GDM1 (cell line): ENCODE data around the gene SMIM29.

Experiments
- DNase-seq: peaks from one replicate; lab custom pipeline; 2025; lab: John Stamatoyannopoulos, UW

Gene SMIM29

DNA sequence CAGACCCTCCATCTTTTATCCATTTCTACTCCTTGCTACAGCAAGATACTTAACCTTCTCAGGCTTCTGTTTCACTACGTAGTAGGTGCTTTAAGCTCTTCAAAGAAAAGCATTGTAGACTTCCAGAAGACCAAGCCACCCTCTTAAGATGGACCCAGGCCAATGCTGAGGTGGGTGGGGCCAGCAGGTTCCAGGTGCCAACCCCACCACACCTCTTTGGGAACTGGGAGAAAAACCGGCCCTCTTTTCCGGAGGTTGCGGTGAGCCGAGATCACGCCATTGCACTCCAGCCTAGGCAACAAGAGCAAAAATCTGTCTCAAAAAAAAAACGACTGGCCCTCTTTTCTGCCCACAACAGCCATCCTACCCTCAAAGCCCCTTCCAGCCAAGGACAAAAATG, 22.7 kb downstream of the SMIM29 start:
- DNase-seq = no peak

- no peak for DNase-seq
Observed at GRCh38 chr6:34225551-34225950, 23.3 kb downstream of the SMIM29 start.

DNA sequence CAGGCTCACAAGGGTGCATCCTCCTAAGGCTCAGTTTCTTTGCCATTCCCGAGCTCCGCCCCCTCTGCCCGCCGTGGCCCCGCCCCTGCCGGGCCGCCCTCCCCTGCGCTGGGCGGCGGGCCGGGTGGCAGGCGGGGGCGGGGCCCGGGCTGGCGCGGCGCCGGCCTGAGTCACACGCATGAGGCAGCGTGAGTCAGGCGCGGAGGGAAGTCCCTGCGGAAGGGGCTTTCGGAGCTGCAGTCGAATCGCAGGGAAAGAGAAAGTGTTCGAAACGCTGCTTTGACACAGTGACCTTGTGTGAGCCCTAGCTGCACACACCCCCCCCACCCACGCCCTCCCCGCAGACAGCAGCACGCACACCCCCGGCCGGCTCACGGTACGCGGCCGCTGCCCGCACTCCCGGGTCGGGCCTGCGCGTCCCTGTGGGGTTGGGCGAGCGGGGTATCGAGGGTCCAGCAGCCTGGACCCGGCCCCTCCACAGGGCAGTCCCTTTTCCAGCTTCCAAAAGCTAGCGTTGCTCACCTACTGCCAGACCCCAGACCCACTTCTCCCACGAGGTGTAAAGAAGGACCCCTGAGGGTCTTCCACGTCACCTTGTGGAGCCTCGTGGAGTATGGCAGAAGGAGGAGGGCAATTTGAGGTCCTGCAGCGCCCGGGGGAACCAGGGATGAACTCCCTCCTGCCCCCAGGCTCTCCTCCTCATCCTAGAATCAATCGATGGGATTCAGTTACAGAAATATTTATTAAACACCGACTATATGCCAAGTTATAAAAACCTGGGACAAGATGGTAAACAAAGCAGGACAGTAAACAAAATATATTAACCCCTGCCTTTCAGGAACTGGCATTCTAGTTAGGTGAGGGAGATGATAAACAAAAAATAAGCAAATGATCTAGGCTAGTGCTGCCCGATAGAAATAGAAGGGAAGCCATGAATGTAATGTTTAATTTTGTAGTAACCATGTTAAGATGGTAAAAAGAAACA, 24.6 kb downstream of the SMIM29 start:
- DNase-seq = peak; percentile 95

DNA sequence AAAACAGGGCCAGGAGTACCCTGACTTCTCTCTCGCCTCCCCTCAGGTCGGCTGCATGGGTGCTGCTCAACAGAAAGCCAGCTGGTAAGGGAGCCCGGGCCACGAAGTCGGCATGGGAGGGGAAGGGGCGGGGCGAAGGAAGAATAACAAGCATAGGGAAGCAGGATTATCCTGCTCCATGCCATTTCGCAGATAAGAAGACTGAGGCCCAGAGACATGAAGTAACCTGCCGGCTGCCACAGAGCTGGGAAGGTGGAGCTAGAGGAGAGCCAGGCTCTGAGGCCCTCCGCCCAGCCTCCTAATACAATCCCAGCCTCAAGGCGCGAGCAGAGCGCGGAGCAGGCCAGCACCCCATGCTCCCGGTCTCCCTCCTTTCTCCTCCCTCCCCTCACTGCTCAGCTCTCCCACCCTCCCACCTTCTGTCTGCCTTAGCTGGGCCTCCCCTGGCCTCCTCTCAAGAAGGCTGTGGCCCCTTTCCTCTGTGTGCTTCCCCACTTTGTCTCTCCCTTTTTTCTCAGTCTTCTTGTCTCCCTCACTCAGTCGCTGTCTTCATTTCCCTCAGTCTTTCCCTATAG, 25.3 kb downstream of the SMIM29 start:
- DNase-seq = no peak

DNA sequence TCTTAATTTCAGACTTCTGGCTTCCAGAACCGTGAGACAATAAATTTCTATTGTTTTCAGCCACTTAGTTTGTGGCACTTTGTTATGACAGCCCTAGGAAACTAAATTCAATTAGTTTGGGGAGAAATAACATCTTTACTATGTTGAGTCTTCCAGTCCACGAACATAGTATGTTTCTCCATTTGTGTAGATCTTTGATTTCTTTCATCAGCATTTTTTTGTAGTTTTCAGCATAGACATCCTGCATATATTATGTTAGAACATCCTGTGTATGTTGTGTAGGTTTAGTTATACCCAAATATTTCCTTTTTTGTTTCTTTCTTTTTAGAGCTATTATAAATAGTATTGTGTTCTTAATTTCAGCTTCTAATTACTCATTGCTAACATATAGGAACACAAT, 30.1 kb downstream of the SMIM29 start:
- no peak for DNase-seq

DNA sequence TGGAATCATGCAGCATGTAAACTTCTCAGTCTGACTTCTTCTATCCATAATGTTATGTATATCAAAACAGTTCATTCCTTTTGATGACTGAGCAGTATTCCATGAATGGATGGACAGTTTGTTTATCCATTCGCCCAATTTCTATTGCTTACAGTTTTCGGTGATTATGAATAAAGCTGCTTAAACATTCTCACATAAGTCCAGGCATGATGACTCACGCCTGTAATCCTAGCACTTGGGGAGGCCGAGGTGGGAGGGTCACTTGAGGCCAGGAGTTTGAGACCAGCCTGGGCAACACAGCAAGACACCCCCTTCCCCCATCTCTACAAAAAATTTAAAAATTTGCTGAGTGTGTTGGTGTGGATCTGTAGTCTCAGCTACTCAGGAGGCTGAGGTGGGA, 35.0 kb downstream of the SMIM29 start:
- DNase-seq = no peak

GRCh38 chr6:34207695-34208443, 40.9 kb downstream of the SMIM29 start:
- no peak for DNase-seq

GRCh38 chr6:34206726-34207125, 42.1 kb downstream of the SMIM29 start:
- DNase-seq = no peak

GRCh38 chr6:34205916-34206315, 42.9 kb downstream of the SMIM29 start:
- DNase-seq = no peak

DNA sequence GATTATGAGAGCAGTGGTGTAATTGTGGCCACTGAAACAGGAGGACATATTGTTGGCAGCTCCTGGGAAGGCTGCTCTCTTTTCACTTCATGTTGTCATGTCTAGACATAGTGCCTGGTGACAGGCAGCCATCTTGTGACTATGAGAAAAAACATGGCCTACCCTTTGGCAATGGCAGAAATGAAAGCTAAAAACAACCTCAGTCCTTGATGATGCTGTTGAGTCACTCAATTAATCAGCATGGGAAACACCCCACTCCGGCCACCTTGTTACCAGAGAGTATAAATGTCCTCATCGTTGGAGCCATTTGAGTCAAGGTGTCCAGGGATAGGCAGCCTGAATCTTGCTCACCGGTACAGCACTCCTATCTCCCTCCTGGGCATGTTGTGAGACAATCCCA, 43.3 kb downstream of the SMIM29 start:
- no peak for DNase-seq

DNA sequence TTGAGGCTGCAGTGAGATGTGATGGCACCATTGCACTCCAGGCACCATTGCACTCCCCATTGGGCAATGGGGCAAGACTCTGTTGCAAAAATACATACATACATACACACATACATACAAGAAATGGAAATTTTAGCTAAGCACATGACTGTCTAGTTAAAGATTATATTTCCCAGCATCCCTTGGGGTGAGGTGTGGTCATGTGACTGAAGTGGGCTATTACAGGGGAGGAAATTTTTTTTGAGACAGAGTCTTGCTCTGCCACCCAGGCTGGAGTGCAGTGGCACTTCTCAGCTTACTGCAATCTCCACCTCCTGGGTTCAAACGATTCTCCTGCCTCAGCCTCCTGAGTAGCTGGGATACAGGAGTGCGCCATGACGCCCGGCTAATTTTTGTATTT, 44.1 kb downstream of the SMIM29 start:
- DNase-seq = no peak

DNA sequence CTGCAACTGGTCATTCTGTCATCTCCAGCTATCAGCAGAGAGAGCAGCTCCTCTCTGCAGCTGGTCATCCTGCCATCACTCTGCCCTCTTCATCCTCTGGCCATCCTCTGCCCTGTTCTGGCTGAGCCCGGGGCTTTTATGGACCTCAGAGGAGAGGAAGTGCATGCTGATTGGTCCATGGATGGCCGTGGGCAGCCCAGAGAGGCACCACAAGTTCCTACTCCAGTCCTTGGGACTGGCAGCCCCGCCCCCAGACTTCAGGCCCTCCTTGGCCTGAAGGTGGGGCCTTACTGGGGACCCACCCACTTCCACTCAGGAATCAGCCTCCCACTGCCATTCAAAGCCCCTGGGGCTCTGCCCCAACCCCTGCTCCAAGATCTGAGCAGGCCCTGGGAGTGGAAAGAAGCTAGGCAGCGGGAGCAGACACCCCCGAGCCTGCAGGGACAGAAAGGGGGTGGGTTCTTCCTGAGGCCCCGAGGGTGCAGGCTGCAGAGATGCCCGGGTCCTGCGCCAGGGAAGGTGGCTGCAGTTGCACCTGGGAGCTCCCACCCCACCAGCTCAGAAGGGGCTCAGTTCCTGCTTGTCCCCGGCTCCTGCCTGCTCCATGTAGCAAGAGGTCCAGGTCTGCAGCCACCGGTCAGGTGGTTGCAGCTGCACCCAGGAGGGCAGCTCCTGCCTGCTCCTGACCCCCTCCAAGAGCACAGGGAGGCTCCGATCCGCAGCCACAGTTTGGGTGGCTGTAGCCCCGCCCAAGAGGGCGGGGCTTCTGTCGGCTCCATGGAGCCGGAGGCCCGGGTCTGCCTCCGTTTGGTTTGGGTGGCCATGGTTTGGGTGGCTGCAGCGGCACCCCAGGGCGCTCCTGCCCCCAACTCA, 46.2 kb downstream of the SMIM29 start:
- DNase-seq = no peak

DNA sequence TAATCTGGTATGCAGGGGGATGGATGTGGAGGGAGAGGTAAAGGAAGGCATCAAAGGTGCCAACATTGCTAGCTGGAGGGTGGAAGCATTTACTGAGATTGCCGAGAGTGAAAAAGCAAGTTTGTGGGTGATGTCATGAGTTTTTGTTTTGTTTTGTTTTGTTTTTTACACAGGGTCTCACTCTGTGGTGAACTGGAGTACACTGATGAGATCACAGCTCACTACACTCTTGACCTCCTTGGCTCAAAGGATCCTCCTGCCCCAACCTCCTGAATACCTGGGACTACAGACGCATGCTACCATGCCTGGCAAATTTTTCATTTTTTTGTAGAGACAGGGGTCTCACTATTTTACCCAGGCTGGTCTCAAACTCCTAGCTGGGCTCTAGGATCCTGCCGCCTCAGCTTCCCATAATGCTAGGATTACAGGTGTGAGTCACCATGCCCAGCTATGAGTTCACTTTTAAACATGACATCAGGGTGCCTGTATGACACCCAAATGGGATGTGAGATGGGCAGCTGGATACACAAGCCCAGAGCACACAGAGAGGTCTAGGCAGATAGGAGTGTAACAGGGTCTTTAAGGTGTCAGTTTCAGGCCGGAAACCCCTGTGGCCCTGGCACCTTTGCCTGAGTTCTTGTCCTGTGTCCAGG, 47.2 kb downstream of the SMIM29 start:
- no peak for DNase-seq

- DNase-seq = no peak
Observed at GRCh38 chr6:34200340-34200971, 48.4 kb downstream of the SMIM29 start.

DNA sequence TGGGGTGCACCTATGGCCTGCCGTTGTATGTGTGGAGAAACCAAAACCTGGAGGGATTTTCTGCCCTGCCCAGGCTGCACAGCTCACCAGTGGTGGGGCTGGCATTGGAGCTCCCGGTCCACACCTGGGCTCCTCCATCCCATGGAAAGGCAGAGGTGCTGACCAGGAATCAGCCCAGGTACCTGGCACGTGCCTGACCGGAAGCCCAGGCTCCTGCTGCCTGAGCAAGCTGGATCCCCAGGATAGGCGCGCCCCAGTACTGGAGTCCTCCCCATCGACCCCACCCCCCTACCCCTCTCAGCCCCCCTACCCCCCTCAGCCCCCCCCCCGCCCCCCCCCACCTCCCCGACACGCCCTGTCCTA, 52.0 kb downstream of the SMIM29 start:
- DNase-seq = no peak
